ENCODE data around the gene CDH11. TPM values are rescaled to one million over a fixed set of nuclear protein-coding genes. Genes with fewer than 3 reads are reported as not detected.

Gene CDH11
- total and polyA plus RNA-seq, 9 of the 15 experiments (the other 6 are each of a cell fraction or from before 2014, with no cell fraction given), result 0.18 TPM; not detected in 8

DNA sequence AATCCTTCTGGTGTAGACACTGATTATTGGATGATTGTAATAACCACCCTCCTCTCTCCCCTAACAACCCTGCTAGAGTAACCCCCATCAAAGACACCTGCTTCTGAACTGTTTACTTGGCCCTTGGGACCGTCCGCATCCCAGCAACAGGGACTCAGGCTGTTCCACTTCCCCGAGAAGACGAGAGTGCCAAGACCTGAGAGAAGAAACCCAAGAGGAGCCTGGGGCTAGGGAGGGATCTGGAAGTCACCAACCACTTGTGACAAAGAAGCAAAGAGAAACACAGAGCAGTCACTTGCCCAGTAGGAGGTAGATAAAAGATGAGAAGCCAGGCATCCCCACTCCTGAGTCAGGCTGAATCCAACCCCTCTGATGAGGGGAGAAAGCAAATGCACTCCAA is 84.3 kb downstream of the CDH11 start:
- no TSS peak for BruUV-seq (replicated peaks)
- WGBS (ENCODE audit: insufficient coverage, low coverage, missing lambda C conversion rate), result 0% methylated on average over 4 of the region's 4 CpGs
- TF ChIP-seq, protein P1, sequence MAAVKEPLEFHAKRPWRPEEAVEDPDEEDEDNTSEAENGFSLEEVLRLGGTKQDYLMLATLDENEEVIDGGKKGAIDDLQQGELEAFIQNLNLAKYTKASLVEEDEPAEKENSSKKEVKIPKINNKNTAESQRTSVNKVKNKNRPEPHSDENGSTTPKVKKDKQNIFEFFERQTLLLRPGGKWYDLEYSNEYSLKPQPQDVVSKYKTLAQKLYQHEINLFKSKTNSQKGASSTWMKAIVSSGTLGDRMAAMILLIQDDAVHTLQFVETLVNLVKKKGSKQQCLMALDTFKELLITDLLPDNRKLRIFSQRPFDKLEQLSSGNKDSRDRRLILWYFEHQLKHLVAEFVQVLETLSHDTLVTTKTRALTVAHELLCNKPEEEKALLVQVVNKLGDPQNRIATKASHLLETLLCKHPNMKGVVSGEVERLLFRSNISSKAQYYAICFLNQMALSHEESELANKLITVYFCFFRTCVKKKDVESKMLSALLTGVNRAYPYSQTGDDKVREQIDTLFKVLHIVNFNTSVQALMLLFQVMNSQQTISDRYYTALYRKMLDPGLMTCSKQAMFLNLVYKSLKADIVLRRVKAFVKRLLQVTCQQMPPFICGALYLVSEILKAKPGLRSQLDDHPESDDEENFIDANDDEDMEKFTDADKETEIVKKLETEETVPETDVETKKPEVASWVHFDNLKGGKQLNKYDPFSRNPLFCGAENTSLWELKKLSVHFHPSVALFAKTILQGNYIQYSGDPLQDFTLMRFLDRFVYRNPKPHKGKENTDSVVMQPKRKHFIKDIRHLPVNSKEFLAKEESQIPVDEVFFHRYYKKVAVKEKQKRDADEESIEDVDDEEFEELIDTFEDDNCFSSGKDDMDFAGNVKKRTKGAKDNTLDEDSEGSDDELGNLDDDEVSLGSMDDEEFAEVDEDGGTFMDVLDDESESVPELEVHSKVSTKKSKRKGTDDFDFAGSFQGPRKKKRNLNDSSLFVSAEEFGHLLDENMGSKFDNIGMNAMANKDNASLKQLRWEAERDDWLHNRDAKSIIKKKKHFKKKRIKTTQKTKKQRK (IDR thresholded peaks at IDR 0.05; ENCODE audit: borderline replicate concordance, low read depth, low read length), result no peak
- TF ChIP-seq ZNF764 (CRISPR knock-in tag; IDR thresholded peaks at IDR 0.05; ENCODE audit: low read depth), result no peak
- TF ChIP-seq, protein P2, sequence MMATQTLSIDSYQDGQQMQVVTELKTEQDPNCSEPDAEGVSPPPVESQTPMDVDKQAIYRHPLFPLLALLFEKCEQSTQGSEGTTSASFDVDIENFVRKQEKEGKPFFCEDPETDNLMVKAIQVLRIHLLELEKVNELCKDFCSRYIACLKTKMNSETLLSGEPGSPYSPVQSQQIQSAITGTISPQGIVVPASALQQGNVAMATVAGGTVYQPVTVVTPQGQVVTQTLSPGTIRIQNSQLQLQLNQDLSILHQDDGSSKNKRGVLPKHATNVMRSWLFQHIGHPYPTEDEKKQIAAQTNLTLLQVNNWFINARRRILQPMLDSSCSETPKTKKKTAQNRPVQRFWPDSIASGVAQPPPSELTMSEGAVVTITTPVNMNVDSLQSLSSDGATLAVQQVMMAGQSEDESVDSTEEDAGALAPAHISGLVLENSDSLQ (IDR thresholded peaks at IDR 0.05), result no peak
- TF ChIP-seq PTTG1 (tag; IDR thresholded peaks at IDR 0.05; ENCODE audit: low read depth), result no peak
- TF ChIP-seq MTA3 (IDR thresholded peaks at IDR 0.05; ENCODE audit: borderline replicate concordance), result no peak
- no peak for TF ChIP-seq ZNF586 (CRISPR knock-in tag; conservative IDR thresholded peaks at IDR 0.05)
- no peak for TF ChIP-seq ESRRA (IDR thresholded peaks at IDR 0.05; ENCODE audit: borderline replicate concordance, low read depth)
- no peak for ATAC-seq
- no peak for FAIRE-seq
- CTCF ChIA-PET (ENCODE audit: low intra/inter-chr PET ratio), result no interaction called here
- Histone ChIP-seq H3K4me2 (ENCODE audit: insufficient read depth, low read length) (no peak overlapping the region), H3K4me3 (no peak overlapping the region), H3K9ac (ENCODE audit: insufficient read depth in 1 of 2, low read depth in 2 of 2, low read length in 2 of 2) (no peak overlapping the region), H3K27me3 (ENCODE audit: control insufficient read depth in 2 of 2, insufficient read depth in 2 of 2, low read length in 2 of 2) (no peaks in the 10 kb centered on the region), H3K27ac (ENCODE audit: extremely low read depth, low read depth, low read length) (no peak overlapping the region), H2AFZ (ENCODE audit: low read depth, low read length) (no peak overlapping the region), H3K9me1 (ENCODE audit: control insufficient read depth, insufficient read depth, low read length) (no peaks in the 10 kb centered on the region), H3K36me3 (ENCODE audit: control insufficient read depth, insufficient read depth, low read length) (no peaks in the 10 kb centered on the region), H3K9me3 (replicated peaks; ENCODE audit: control insufficient read depth, insufficient read depth, low read depth, low read length) (no peaks in the 10 kb centered on the region), H4K20me1 (replicated peaks; ENCODE audit: control insufficient read depth, insufficient read depth, low read length) (no peaks in the 10 kb centered on the region), H3K4me1 (replicated peaks in 1 of 2; ENCODE audit: control insufficient read depth in 2 of 2, insufficient read depth in 2 of 2, low read length in 2 of 2) (no peaks in the 10 kb centered on the region), H3K79me2 (ENCODE audit: control insufficient read depth, insufficient read depth, low read length) (no peaks in the 10 kb centered on the region)
- in situ Hi-C loops (cut with MboI) (no loop called here), intact Hi-C loops (cut with micrococcal nuclease) (no loop called here)
- DNase-seq (ENCODE audit: extremely low read depth in 1 of 4, low spot score in 3 of 4), result no peak
- POLR2A ChIA-PET, result no interaction called here

Data from K562 (cell line).